ENCODE data around the gene PLEK2. TPM values are rescaled to one million over a fixed set of nuclear protein-coding genes. Genes with fewer than 3 reads are reported as not detected.
A peak's percentile ranks its signal among the peaks of the same experiment; 100 is the strongest.

Gene PLEK2
- total RNA-seq, 6 experiments from 2014 or later = 8.3 to 16.2 (median 12.1) TPM

GRCh38 chr14:67426983-67427606 is 15.1 kb upstream of the PLEK2 start:
- H3K27me3 ChIP-seq = no peaks in the 10 kb centered on the region
- 29% methylated on average over 17 of the region's 30 CpGs for WGBS (ENCODE audit: insufficient coverage, low coverage, low lambda C conversion rate, missing lambda C conversion rate)
- no peaks in the 10 kb centered on the region for H3K4me1 ChIP-seq
- no peak overlapping the region for H3K4me3 ChIP-seq
- no peak overlapping the region for H3K27ac ChIP-seq
- no peaks in the 10 kb centered on the region for H3K9me3 ChIP-seq
- peak; percentile 72 to 78 (median 74) for TF ChIP-seq CTCF (IDR thresholded peaks at IDR 0.05)
- TF ChIP-seq POLR2A (IDR thresholded peaks at IDR 0.05) = no peak
- ATAC-seq = peak; percentile 91 to 95 (median 93)
- peak; percentile 68 to 73 (median 69) for DNase-seq
- H3K36me3 ChIP-seq = no peaks in the 10 kb centered on the region
- intact Hi-C loops (cut with DNase I) = loop anchor here (5.0 to 10.0 kb wide), 2 partner anchors 145 to 148 kb away; no protein-coding TSS in a partner anchor

GRCh38 chr14:67426161-67426560 is 14.2 kb upstream of the PLEK2 start:
- Histone ChIP-seq H3K36me3 (no peaks in the 10 kb centered on the region), H3K4me3 (no peak overlapping the region), H3K27ac (no peak overlapping the region), H3K27me3 (no peaks in the 10 kb centered on the region), H3K4me1 (no peaks in the 10 kb centered on the region), H3K9me3 (no peaks in the 10 kb centered on the region)
- intact Hi-C loops (cut with DNase I) = loop anchor here (5.0 to 10.0 kb wide), 2 partner anchors 146 to 149 kb away; no protein-coding TSS in a partner anchor
- no peak for ATAC-seq
- no peak for DNase-seq
- WGBS (ENCODE audit: insufficient coverage, low coverage, low lambda C conversion rate, missing lambda C conversion rate) = 77% methylated on average over 7 of the region's 8 CpGs
- TF ChIP-seq POLR2A (IDR thresholded peaks at IDR 0.05) = no peak
- TF ChIP-seq CTCF (IDR thresholded peaks at IDR 0.05) = no peak

GRCh38 chr14:67425608-67426007 is 13.6 kb upstream of the PLEK2 start:
- TF ChIP-seq CTCF (IDR thresholded peaks at IDR 0.05) = no peak
- no peak for TF ChIP-seq POLR2A (IDR thresholded peaks at IDR 0.05)
- no peak overlapping the region for H3K27ac ChIP-seq
- no peak for DNase-seq
- intact Hi-C loops (cut with DNase I) = loop anchor here (5.0 to 10.0 kb wide), 2 partner anchors 147 to 149 kb away; no protein-coding TSS in a partner anchor
- H3K27me3 ChIP-seq = no peaks in the 10 kb centered on the region
- no peaks in the 10 kb centered on the region for H3K36me3 ChIP-seq
- 43% methylated on average over 2 of the region's 4 CpGs for WGBS (ENCODE audit: insufficient coverage, low coverage, low lambda C conversion rate, missing lambda C conversion rate)
- H3K9me3 ChIP-seq = no peaks in the 10 kb centered on the region
- no peak overlapping the region for H3K4me3 ChIP-seq
- H3K4me1 ChIP-seq = no peaks in the 10 kb centered on the region
- no peak for ATAC-seq

GRCh38 chr14:67424539-67424938 is 12.6 kb upstream of the PLEK2 start:
- TF ChIP-seq CTCF (IDR thresholded peaks at IDR 0.05) = no peak
- no peak for TF ChIP-seq POLR2A (IDR thresholded peaks at IDR 0.05)
- intact Hi-C loops (cut with DNase I) = loop anchor here in 1 of 2 donors (10.0 kb wide), 1 partner anchor 150 kb away; no protein-coding TSS in a partner anchor
- no peaks in the 10 kb centered on the region for H3K9me3 ChIP-seq

More at GRCh38 chr14:67424539-67424938, 12.6 kb upstream of the PLEK2 start:
- H3K4me1 ChIP-seq = no peaks in the 10 kb centered on the region
- ATAC-seq (no peak), DNase-seq (no peak)
- no peaks in the 10 kb centered on the region for H3K36me3 ChIP-seq
- no peaks in the 10 kb centered on the region for H3K27me3 ChIP-seq
- H3K4me3 ChIP-seq = no peak overlapping the region
- no peak overlapping the region for H3K27ac ChIP-seq
- 20% methylated on average over 2 of the region's 3 CpGs for WGBS (ENCODE audit: insufficient coverage, low coverage, low lambda C conversion rate, missing lambda C conversion rate)

Measured in right lobe of liver (tissue), 6 donors.